Umbilical cord (tissue), 2 donors: Measurements from ENCODE around the gene ADARB1. TPM values are rescaled to one million over a fixed set of nuclear protein-coding genes. Genes with fewer than 3 reads are reported as not detected.

Experiments
- DNase-seq: peaks from one replicate; pipeline ENCODE4 v3.0.0-alpha.2; 2015; ENCODE audit warnings: low spot score
- total RNA-seq: library from RNA; depleted of rRNA; stranded (reverse); fragments of >200 nt; gene quantifications from one replicate; pipeline ENCODE4 v1.2.3, GENCODE V29; 2014; ENCODE audit warnings: low replicate concordance; ENCODE audit not compliant: insufficient read depth

The ADARB1 gene
- total RNA-seq, 1 donor from 2014 or later, result 108 TPM

DNA sequence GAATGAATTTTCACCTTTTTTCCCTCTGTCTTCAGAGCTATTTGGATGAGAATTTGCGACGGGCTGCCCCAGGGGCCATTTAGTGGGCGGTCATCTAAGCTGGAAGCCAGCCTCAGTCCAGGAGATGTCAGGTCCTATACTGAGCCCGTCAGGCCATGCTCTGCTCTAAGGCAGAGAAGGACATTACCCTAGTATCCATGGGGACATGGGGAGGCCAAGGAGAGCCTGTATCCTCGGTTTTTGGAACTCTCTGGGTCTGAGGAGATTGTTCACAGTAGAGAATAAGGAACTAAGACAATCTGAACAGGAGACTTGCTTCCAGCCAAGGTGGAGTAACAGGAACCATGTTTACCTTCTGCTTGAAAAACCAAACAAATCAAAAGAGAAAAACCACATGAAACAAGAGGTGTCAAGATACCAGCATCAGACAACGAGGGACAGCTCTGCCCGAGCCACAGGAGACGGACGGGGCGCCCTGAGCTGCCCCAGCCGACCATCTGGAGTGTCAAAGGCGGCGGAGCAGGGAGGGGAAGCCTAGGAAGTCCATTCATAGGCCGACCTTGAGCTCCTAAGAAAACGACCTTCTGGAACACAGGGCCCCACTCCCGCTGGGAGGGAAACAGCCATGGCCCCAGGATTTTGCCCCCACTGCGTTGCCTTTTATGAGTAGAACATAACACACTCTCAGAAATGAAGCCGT lies 20.0 kb upstream of the ADARB1 start:
- no peak for DNase-seq

GRCh38 chr21:45054927-45055612 lies 19.3 kb upstream of the ADARB1 start:
- DNase-seq, result no peak

GRCh38 chr21:45055861-45056260 lies 18.5 kb upstream of the ADARB1 start:
- DNase-seq, result peak; percentile 69

- no peak for DNase-seq
Observed at GRCh38 chr21:45056296-45056904, 18.0 kb upstream of the ADARB1 start.

GRCh38 chr21:45056917-45057560 lies 17.3 kb upstream of the ADARB1 start:
- no peak for DNase-seq

- DNase-seq, result no peak
Observed at GRCh38 chr21:45057886-45058285, 16.5 kb upstream of the ADARB1 start.

- DNase-seq, result no peak
Observed at GRCh38 chr21:45059121-45059520, 15.3 kb upstream of the ADARB1 start.

DNA sequence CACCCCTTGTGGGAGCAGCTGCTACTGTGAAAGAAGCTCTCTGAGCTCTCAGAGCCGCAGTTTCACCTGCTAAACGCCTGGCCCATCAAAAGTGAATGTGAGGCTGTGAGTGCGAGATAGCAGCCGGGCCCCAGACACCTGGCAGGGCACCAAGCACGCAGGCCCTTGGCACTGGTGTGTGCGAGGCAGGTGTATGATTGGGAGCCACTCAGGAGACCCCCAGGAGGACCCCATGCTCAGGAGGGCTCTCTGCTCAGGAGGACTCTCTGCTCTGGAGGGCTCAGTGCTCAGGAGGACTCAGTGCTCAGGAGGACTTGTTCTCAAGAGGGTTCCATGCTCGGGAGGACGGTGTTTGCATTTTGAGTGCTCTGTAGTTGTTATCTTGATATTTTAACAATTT lies 14.3 kb upstream of the ADARB1 start:
- no peak for DNase-seq

DNA sequence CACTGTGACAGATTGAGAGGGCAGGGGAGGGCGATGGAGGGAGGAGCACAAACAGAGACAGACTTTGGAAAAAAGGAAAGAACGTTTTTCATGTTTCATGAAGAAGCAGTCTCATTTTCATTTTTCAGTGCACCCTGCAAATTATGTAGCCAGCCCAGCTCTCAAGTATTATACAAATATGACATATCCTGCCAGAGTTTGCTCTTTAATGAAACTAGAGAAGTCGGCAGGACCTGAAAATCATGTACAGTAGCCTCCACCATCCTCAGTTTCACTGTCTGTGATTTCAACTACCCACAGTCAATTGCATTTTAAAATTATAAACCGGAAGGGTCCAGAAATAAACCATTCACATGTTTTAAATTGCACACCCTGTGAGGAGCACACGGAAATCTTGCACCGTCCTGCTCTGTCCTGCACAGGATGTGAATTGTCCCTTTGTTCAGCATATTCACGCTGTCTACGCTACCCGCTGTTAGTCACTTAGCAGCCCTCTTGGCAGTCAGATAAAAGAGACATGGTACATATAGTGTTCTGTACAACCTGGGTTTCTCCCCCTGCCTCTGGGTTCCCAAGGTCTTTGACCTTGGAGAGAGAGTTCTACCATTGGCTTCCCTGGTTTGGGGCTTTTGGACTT lies 13.6 kb upstream of the ADARB1 start:
- no peak for DNase-seq

- DNase-seq, result no peak
Observed at GRCh38 chr21:45064091-45064490, 10.3 kb upstream of the ADARB1 start.

- DNase-seq, result no peak
Observed at GRCh38 chr21:45064618-45065399, 9.6 kb upstream of the ADARB1 start.

DNA sequence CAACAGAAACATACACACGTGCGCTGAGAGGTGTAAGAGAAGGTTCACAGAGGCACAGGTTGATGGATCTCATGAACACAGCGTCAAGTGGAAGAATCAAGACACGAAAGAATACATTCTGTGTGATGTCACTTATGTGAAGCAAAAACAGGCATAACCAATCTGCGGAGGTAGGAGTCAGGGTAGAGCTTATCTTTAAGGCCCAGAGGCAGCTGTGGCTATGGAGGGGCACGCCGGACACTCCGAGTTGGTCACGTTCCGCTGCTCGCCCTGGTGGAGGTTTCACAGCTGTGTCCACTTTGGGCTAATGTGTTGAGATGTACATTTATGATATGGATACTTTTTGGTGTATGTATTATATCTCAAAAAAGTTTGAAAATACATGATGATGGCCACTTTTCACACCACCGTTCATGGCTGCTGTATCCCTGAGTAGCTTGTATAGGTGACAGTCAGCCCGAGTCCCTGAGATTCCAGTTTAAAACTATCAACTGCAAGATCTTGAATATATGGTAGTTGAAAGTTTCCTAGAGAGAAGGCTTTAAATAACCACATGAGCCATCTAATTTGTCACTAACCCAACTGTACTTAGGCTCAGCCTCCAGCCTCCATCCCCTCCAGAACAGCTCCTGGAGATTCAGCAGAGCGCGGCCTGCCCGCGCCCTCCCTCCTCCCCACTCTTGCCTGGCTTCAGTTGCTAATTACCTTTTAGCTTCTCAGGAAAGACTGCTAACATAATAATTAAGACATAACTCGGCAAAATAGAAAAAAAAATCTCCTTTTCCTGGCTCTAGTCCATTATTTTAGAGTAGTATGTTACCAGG lies 6.7 kb upstream of the ADARB1 start:
- no peak for DNase-seq

DNA sequence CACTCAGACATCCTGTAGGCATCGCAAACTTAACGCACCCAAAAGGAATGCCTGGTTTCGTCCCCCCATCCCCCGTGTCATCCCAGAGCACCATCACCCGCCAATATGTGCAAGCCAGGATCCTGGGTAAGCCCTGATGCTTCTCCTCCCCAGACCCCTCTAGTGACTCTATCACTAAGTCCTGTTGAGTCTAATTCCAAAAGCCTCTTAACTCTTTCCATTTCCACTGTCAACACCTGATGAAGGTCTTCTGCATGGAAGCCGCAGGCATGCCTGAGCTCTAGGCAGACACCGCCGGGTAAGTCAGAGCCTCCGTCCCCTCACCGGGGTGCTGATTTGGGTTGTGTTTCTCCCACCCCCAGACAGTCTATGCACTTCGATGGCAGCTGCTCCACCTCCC lies 5.3 kb upstream of the ADARB1 start:
- DNase-seq, result no peak

DNA sequence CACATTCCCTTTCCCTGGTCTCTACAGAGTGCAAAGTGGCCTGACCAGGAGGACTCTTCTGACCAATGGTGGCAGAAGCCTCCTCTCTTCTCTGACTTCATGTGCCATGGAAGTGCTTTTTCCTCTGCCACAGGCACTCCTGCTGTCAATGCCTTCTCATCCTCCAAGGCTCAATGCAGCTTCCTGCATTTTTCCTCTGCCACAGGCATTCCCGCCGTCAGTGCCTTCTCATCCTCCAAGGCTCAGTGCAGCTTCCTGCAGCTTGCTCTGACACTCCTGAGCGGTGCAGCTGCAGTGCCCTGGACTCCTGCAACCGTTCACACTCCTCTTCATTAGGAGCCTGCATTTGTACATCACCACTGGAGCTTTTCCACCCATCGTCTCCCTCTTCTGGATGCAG lies 4.7 kb upstream of the ADARB1 start:
- no peak for DNase-seq

- DNase-seq, result no peak
Observed at GRCh38 chr21:45071078-45071873, 3.1 kb upstream of the ADARB1 start.

DNA sequence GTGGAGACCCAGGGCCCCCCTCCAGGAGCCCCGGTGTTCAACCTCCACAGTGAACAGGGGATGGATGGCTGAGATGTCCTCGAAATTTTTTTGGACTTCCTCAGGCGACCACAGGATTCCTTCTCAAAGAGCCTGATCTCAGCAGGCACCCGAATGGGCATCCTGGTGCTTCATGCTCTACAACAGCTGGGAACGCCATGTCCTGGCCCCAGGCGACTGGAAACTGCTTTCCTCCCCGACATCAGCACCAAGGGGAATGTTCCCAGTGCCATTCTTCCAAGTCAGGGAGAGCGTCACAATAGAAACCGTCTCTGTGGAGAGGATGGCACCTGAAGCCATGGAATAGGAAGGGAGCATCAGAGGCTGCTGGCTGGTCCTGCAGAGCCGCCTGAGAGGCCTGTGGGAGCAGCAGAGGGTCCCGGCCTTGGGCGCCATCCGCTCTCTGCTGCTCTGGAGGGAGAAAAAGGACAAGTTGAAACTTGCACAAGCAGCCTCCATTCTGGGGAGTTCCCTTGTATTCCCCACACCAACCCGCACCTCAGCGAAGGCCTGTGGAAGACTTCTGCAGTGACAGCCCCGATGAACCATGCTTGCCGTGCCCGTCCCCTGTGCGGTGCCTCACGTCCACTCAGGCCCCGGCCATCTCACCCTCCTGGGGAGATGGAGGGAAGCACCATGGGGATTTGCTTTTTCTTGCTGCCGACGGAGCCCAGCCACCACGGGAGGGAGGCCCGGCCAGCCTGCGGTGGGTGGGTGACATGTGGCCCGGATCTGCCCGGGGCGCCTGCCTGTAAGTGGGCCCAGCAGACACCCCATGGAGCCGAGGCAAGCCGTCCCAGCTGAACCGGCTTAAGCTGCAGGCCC lies 2.3 kb upstream of the ADARB1 start:
- DNase-seq, result no peak

- no peak for DNase-seq
Observed at GRCh38 chr21:45072738-45073300, 1.6 kb upstream of the ADARB1 start.
